ENCODE data around the gene TRAT1. TPM values are rescaled to one million over a fixed set of nuclear protein-coding genes. Genes with fewer than 3 reads are reported as not detected.

Gene TRAT1
- polyA plus RNA-seq, 2 of the 4 experiments (the other 2 are of a cell fraction) = not detected

GRCh38 chr3:108780235-108780634 is 42.4 kb upstream of the TRAT1 start:
- Histone ChIP-seq H3K4me1 (no peaks in the 10 kb centered on the region), H3K4me2 (no peak overlapping the region), H3K9me3 (no peaks in the 10 kb centered on the region), H3K4me3 (no peak overlapping the region), H3K27ac (no peak overlapping the region)
- CTCF ChIA-PET = no interaction called here
- POLR2A ChIA-PET = no interaction called here
- 30% methylated on average over 4 of the region's 4 CpGs for WGBS (ENCODE audit: missing lambda C conversion rate)
- ATAC-seq (no peak), FAIRE-seq (no peak), DNase-seq (ENCODE audit: low read depth in 1 of 2, low spot score in 1 of 2) (no peak)
- TF ChIP-seq CBX8 (IDR thresholded peaks at IDR 0.05) = no peak
- TF ChIP-seq MAFK (IDR thresholded peaks at IDR 0.05; ENCODE audit: partially characterized antibody) = no peak
- TF ChIP-seq EHF (CRISPR knock-in tag; IDR thresholded peaks at IDR 0.05) = no peak

- no peak for FAIRE-seq
- Histone ChIP-seq H3K4me3 (no peak overlapping the region), H3K27ac (no peak overlapping the region), H3K4me1 (no peaks in the 10 kb centered on the region), H3K4me2 (no peak overlapping the region), H3K9me3 (no peaks in the 10 kb centered on the region)
- ChIA-PET CTCF (no interaction called here), POLR2A (no interaction called here)
- no peak for DNase-seq (ENCODE audit: low read depth in 1 of 2, low spot score in 1 of 2)
- TF ChIP-seq BHLHE40 (IDR thresholded peaks at IDR 0.05; ENCODE audit: low read depth, low read length) = no peak
- no peak for TF ChIP-seq HDAC2 (IDR thresholded peaks at IDR 0.05)
- TF ChIP-seq EP300 (IDR thresholded peaks at IDR 0.05) = no peak
- TF ChIP-seq MYC (IDR thresholded peaks at IDR 0.05; ENCODE audit: borderline replicate concordance, low read length) = no peak
- no peak for TF ChIP-seq RFX5 (IDR thresholded peaks at IDR 0.05)
- TF ChIP-seq ZFP36 (IDR thresholded peaks at IDR 0.05; ENCODE audit: borderline replicate concordance, partially characterized antibody) = no peak
- no peak for TF ChIP-seq CBX8 (IDR thresholded peaks at IDR 0.05)
- TF ChIP-seq ESRRA (IDR thresholded peaks at IDR 0.05; ENCODE audit: borderline replicate concordance, low read length) = no peak
- no peak for TF ChIP-seq HOXA7 (CRISPR knock-in tag; IDR thresholded peaks at IDR 0.05)
- TF ChIP-seq RARB (CRISPR knock-in tag; IDR thresholded peaks at IDR 0.05) = no peak
- TF ChIP-seq ZSCAN20 (CRISPR knock-in tag; IDR thresholded peaks at IDR 0.05) = no peak
- no peak for TF ChIP-seq HOXB13 (CRISPR knock-in tag; IDR thresholded peaks at IDR 0.05; ENCODE audit: low read depth)
- no peak for TF ChIP-seq CTCF (IDR thresholded peaks at IDR 0.05)
- ATAC-seq = no peak
- WGBS (ENCODE audit: missing lambda C conversion rate) = 10% methylated on average over 3 of the region's 3 CpGs
These were observed 31.1 kb upstream of the TRAT1 start for GRCh38 chr3:108791473-108791872.

- 74% methylated on average over 2 of the region's 2 CpGs for WGBS (ENCODE audit: missing lambda C conversion rate)
- TF ChIP-seq CBX8 (IDR thresholded peaks at IDR 0.05) (no peak), MYC (IDR thresholded peaks at IDR 0.05; ENCODE audit: borderline replicate concordance, low read length) (no peak), PHF8 (IDR thresholded peaks at IDR 0.05; ENCODE audit: borderline replicate concordance, low read depth) (no peak), ZC3H11A (IDR thresholded peaks at IDR 0.05) (no peak), TP53 (CRISPR knock-in tag; IDR thresholded peaks at IDR 0.05) (no peak), CBX2 (IDR thresholded peaks at IDR 0.05; ENCODE audit: borderline replicate concordance, low read depth) (no peak), SMC3 (IDR thresholded peaks at IDR 0.05) (no peak), FOSL2 (IDR thresholded peaks at IDR 0.05) (no peak), FOSL2 (CRISPR knock-in tag; IDR thresholded peaks at IDR 0.05) (no peak), EHF (CRISPR knock-in tag; IDR thresholded peaks at IDR 0.05) (no peak), HMGXB4 (CRISPR knock-in tag; IDR thresholded peaks at IDR 0.05; ENCODE audit: borderline replicate concordance) (no peak), BHLHE40 (IDR thresholded peaks at IDR 0.05; ENCODE audit: low read depth, low read length) (no peak), HOXA7 (CRISPR knock-in tag; IDR thresholded peaks at IDR 0.05) (no peak), HEYL (CRISPR knock-in tag; IDR thresholded peaks at IDR 0.05) (no peak), FOXS1 (CRISPR knock-in tag; IDR thresholded peaks at IDR 0.05) (no peak), ATOH8 (CRISPR knock-in tag; IDR thresholded peaks at IDR 0.05; ENCODE audit: low read depth) (no peak), HOXB5 (CRISPR knock-in tag; IDR thresholded peaks at IDR 0.05) (no peak)
- no peaks in the 10 kb centered on the region for H3K9me3 ChIP-seq
- no peak overlapping the region for H3K27ac ChIP-seq
- ChIA-PET CTCF (no interaction called here), POLR2A (no interaction called here)
- ATAC-seq (no peak), DNase-seq (ENCODE audit: low read depth in 1 of 2, low spot score in 1 of 2) (no peak), FAIRE-seq (no peak)
- no peaks in the 10 kb centered on the region for H3K4me1 ChIP-seq
- H3K4me3 ChIP-seq = no peak overlapping the region
- no peak overlapping the region for H3K4me2 ChIP-seq
These were observed 18.1 kb upstream of the TRAT1 start for GRCh38 chr3:108804437-108804836.
